Measurements from ENCODE around the gene TM4SF1. TPM values are rescaled to one million over a fixed set of nuclear protein-coding genes. Genes with fewer than 3 reads are reported as not detected.

The TM4SF1 gene
- total and polyA plus RNA-seq, 9 of the 15 experiments (the other 6 are each of a cell fraction or from before 2014, with no cell fraction given), result 0.06 to 0.44 (median 0.08) TPM; not detected in 4

DNA sequence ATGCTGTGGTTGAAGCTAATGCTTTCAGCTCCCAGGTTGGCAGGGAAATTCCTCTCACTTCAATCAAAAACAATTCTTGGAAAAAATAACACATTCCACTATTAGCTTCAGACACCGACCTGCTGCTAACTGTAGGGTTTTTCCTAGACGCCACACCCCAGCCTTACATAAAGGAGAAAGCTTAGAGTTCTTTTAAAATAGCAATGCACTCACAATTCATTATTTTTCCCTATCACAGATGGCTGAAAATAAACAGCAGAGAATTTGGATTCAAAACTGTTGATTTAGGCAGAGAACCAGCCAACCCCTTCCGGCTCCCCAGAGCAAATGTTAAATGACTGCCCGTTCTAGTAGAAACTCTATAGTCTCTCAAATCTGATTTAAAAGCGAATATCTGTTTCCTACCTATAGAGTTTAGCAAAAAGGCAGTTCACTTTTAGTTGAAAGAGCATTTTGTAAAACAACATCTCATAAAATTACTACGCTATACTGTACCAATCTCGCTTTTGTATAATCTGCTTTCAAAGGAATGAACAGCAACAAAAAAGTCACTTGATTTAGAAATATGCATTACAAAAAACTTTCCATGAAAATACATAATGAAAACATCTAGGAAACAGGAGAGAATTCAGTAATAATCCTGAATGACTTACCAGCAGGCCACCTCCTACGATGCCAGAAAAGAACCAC lies 586 bp downstream of the TM4SF1 start:
- in situ Hi-C loops (cut with MboI) (no loop called here), intact Hi-C loops (cut with micrococcal nuclease) (no loop called here)
- H3K27me3 ChIP-seq (ENCODE audit: control insufficient read depth in 2 of 2, insufficient read depth in 2 of 2, low read length in 2 of 2), result peaks cover 0 to 6% of the 10 kb centered on the region in 2 experiments; a peak in 3 of 5 replicates
- no peaks in the 10 kb centered on the region for H3K4me1 ChIP-seq (replicated peaks in 1 of 2; ENCODE audit: control insufficient read depth in 2 of 2, insufficient read depth in 2 of 2, low read length in 2 of 2)
- ChIA-PET CTCF (ENCODE audit: low intra/inter-chr PET ratio) (interaction anchor here (0.7 kb wide), 1 partner anchor 1488 kb away, joined by 3 read pairs; no protein-coding TSS in a partner anchor), POLR2A (no interaction called here)
- H3K9me3 ChIP-seq (replicated peaks; ENCODE audit: control insufficient read depth, insufficient read depth, low read depth, low read length), result no peaks in the 10 kb centered on the region
- H3K9me1 ChIP-seq (ENCODE audit: control insufficient read depth, insufficient read depth, low read length), result no peaks in the 10 kb centered on the region
- DNase-seq (ENCODE audit: extremely low read depth in 1 of 4, low spot score in 3 of 4), result no peak
- no peak overlapping the region for H3K9ac ChIP-seq (ENCODE audit: insufficient read depth in 1 of 2, low read depth in 2 of 2, low read length in 2 of 2)
- peaks cover 2% of the 10 kb centered on the region; the same call in 1 of the 2 replicates for H4K20me1 ChIP-seq (replicated peaks; ENCODE audit: control insufficient read depth, insufficient read depth, low read length)
- H3K79me2 ChIP-seq (ENCODE audit: control insufficient read depth, insufficient read depth, low read length), result no peaks in the 10 kb centered on the region
- H3K4me3 ChIP-seq, result no peak overlapping the region
- no TSS peak for BruUV-seq (replicated peaks)
- FAIRE-seq, result no peak
- H3K4me2 ChIP-seq (ENCODE audit: insufficient read depth, low read length), result no peak overlapping the region
- H2AFZ ChIP-seq (ENCODE audit: low read depth, low read length), result no peak overlapping the region
- no peak for ATAC-seq
- no peaks in the 10 kb centered on the region for H3K36me3 ChIP-seq (ENCODE audit: control insufficient read depth, insufficient read depth, low read length)
- 1% methylated on average over 8 of the region's 8 CpGs for WGBS (ENCODE audit: insufficient coverage, low coverage, missing lambda C conversion rate)
- H3K27ac ChIP-seq (ENCODE audit: extremely low read depth, low read depth, low read length), result no peak overlapping the region
- no peak for TF ChIP-seq SMAD1 (IDR thresholded peaks at IDR 0.05; ENCODE audit: low read depth, low read length, partially characterized antibody)
- TF ChIP-seq SNRNP70 (optimal IDR thresholded peaks at IDR 0.05; ENCODE audit: low read depth, low read length), result no peak
- TF ChIP-seq TAF15 (IDR thresholded peaks at IDR 0.05; ENCODE audit: low read depth, low read length), result no peak
- TF ChIP-seq ATF7 (IDR thresholded peaks at IDR 0.05), result no peak
- TF ChIP-seq, protein P1, sequence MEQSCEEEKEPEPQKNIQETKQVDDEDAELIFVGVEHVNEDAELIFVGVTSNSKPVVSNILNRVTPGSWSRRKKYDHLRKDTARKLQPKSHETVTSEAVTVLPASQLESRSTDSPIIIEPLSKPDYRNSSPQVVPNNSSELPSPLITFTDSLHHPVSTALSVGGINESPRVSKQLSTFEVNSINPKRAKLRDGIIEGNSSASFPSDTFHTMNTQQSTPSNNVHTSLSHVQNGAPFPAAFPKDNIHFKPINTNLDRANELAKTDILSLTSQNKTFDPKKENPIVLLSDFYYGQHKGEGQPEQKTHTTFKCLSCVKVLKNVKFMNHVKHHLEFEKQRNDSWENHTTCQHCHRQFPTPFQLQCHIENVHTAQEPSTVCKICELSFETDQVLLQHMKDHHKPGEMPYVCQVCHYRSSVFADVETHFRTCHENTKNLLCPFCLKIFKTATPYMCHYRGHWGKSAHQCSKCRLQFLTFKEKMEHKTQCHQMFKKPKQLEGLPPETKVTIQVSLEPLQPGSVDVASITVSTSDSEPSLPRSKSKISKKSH (CRISPR knock-in tag; IDR thresholded peaks at IDR 0.05), result no peak
- TF ChIP-seq YY1 (IDR thresholded peaks at IDR 0.05; ENCODE audit: borderline replicate concordance in 1 of 3, control insufficient read depth in 1 of 3, extremely low read depth in 1 of 3, insufficient read depth in 3 of 3, insufficient read length in 1 of 3, insufficient replicate concordance in 2 of 3, low read depth in 1 of 3, low read length in 2 of 3), result no peak
- TF ChIP-seq NELFE (IDR thresholded peaks at IDR 0.05; ENCODE audit: insufficient read depth, insufficient read length), result no peak
- TF ChIP-seq, protein P2, sequence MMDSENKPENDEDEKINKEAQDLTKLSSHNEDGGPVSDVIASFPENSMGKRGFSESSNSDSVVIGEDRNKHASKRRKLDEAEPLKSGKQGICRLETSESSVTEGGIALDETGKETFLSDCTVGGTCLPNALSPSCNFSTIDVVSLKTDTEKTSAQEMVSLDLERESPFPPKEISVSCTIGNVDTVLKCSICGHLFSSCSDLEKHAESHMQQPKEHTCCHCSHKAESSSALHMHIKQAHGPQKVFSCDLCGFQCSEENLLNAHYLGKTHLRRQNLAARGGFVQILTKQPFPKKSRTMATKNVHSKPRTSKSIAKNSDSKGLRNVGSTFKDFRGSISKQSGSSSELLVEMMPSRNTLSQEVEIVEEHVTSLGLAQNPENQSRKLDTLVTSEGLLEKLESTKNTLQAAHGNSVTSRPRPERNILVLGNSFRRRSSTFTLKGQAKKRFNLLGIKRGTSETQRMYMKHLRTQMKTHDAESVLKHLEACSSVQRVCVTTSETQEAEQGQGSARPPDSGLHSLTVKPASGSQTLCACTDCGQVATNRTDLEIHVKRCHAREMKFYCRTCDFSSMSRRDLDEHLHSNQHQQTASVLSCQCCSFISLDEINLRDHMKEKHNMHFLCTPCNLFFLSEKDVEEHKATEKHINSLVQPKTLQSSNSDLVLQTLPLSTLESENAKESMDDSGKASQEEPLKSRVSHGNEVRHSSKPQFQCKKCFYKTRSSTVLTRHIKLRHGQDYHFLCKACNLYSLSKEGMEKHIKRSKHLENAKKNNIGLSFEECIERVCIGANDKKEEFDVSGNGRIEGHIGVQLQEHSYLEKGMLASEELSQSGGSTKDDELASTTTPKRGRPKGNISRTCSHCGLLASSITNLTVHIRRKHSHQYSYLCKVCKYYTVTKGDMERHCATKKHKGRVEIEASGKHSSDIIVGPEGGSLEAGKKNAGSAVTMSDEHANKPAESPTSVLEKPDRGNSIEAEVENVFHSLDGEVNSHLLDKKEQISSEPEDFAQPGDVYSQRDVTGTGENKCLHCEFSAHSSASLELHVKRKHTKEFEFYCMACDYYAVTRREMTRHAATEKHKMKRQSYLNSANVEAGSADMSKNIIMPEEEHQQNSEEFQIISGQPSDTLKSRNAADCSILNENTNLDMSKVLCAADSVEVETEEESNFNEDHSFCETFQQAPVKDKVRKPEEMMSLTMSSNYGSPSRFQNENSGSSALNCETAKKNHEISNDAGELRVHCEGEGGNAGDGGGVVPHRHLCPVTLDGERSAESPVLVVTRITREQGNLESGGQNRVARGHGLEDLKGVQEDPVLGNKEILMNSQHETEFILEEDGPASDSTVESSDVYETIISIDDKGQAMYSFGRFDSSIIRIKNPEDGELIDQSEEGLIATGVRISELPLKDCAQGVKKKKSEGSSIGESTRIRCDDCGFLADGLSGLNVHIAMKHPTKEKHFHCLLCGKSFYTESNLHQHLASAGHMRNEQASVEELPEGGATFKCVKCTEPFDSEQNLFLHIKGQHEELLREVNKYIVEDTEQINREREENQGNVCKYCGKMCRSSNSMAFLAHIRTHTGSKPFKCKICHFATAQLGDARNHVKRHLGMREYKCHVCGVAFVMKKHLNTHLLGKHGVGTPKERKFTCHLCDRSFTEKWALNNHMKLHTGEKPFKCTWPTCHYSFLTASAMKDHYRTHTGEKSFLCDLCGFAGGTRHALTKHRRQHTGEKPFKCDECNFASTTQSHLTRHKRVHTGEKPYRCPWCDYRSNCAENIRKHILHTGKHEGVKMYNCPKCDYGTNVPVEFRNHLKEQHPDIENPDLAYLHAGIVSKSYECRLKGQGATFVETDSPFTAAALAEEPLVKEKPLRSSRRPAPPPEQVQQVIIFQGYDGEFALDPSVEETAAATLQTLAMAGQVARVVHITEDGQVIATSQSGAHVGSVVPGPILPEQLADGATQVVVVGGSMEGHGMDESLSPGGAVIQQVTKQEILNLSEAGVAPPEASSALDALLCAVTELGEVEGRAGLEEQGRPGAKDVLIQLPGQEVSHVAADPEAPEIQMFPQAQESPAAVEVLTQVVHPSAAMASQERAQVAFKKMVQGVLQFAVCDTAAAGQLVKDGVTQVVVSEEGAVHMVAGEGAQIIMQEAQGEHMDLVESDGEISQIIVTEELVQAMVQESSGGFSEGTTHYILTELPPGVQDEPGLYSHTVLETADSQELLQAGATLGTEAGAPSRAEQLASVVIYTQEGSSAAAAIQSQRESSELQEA (IDR thresholded peaks at IDR 0.05; ENCODE audit: low read depth), result no peak
- TF ChIP-seq, protein P3, sequence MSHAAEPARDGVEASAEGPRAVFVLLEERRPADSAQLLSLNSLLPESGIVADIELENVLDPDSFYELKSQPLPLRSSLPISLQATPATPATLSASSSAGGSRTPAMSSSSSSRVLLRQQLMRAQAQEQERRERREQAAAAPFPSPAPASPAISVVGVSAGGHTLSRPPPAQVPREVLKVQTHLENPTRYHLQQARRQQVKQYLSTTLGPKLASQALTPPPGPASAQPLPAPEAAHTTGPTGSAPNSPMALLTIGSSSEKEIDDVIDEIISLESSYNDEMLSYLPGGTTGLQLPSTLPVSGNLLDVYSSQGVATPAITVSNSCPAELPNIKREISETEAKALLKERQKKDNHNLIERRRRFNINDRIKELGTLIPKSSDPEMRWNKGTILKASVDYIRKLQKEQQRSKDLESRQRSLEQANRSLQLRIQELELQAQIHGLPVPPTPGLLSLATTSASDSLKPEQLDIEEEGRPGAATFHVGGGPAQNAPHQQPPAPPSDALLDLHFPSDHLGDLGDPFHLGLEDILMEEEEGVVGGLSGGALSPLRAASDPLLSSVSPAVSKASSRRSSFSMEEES (CRISPR knock-in tag; IDR thresholded peaks at IDR 0.05), result no peak
